ENCODE results near the gene PARD3B. TPM values are rescaled to one million over a fixed set of nuclear protein-coding genes. Genes with fewer than 3 reads are reported as not detected.

PARD3B gene
- total and polyA plus RNA-seq, 7 donors: 0.42 to 6.0 (median 4.8) TPM

- no peak for TF ChIP-seq CTCF (IDR thresholded peaks at IDR 0.05)
- intact Hi-C loops (cut with DNase I): no loop called here
- H3K4me1 ChIP-seq: no peaks in the 10 kb centered on the region
- 85 to 88% (median 87%) methylated on average over 9 of the region's 9 CpGs for WGBS, 3 donors
- DNase-seq (no peak), ATAC-seq (no peak)
- H3K27me3 ChIP-seq (ENCODE audit: insufficient read depth in 3 of 3, low read length in 2 of 3): no peaks in the 10 kb centered on the region
- no peak overlapping the region for H3K27ac ChIP-seq
- peaks cover 0 to 3% of the 10 kb centered on the region in 2 donors for H3K36me3 ChIP-seq (ENCODE audit: insufficient read depth in 1 of 2, low read depth in 1 of 2)
- no peak overlapping the region for H3K4me3 ChIP-seq
- H3K9me3 ChIP-seq: no peaks in the 10 kb centered on the region
These were observed 573.9 kb downstream of the PARD3B start for GRCh38 chr2:205119136-205119535.

GRCh38 chr2:205128726-205129125, 583.5 kb downstream of the PARD3B start:
- H3K27ac ChIP-seq: no peak overlapping the region
- H3K9me3 ChIP-seq: no peaks in the 10 kb centered on the region
- DNase-seq (no peak), ATAC-seq (no peak)
- no peak for TF ChIP-seq CTCF (IDR thresholded peaks at IDR 0.05)
- no peak overlapping the region for H3K4me3 ChIP-seq
- H3K4me1 ChIP-seq: no peaks in the 10 kb centered on the region
- H3K36me3 ChIP-seq (ENCODE audit: insufficient read depth in 1 of 2, low read depth in 1 of 2): peaks cover 0 to 8% of the 10 kb centered on the region in 2 donors
- H3K27me3 ChIP-seq (ENCODE audit: insufficient read depth in 3 of 3, low read length in 2 of 3): no peaks in the 10 kb centered on the region
- intact Hi-C loops (cut with DNase I): no loop called here

GRCh38 chr2:205129531-205129930, 584.3 kb downstream of the PARD3B start:
- no peaks in the 10 kb centered on the region for H3K27me3 ChIP-seq (ENCODE audit: insufficient read depth in 3 of 3, low read length in 2 of 3)
- no peak overlapping the region for H3K4me3 ChIP-seq
- H3K36me3 ChIP-seq (ENCODE audit: insufficient read depth in 1 of 2, low read depth in 1 of 2): peaks cover 0 to 8% of the 10 kb centered on the region in 2 donors
- intact Hi-C loops (cut with DNase I): no loop called here
- H3K27ac ChIP-seq: no peak overlapping the region
- H3K4me1 ChIP-seq: no peaks in the 10 kb centered on the region
- ATAC-seq: no peak
- H3K9me3 ChIP-seq: no peaks in the 10 kb centered on the region
- 71 to 83% (median 76%) methylated on average over 5 of the region's 5 CpGs for WGBS, 3 donors
- no peak for DNase-seq
- TF ChIP-seq CTCF (IDR thresholded peaks at IDR 0.05): no peak

- H3K4me3 ChIP-seq: no peak overlapping the region
- no peak for DNase-seq
- TF ChIP-seq CTCF (IDR thresholded peaks at IDR 0.05): no peak
- intact Hi-C loops (cut with DNase I): no loop called here
- H3K36me3 ChIP-seq (ENCODE audit: insufficient read depth in 1 of 2, low read depth in 1 of 2): peaks cover 0 to 8% of the 10 kb centered on the region in 2 donors
- H3K9me3 ChIP-seq: no peaks in the 10 kb centered on the region
- no peaks in the 10 kb centered on the region for H3K4me1 ChIP-seq
- no peaks in the 10 kb centered on the region for H3K27me3 ChIP-seq (ENCODE audit: insufficient read depth in 3 of 3, low read length in 2 of 3)
- no peak for ATAC-seq
- H3K27ac ChIP-seq: no peak overlapping the region
- WGBS, 3 donors: 84 to 90% (median 85%) methylated on average over 4 of the region's 4 CpGs
These were observed 585.0 kb downstream of the PARD3B start for GRCh38 chr2:205130111-205130829.

- Histone ChIP-seq H3K4me1 (no peaks in the 10 kb centered on the region), H3K36me3 (ENCODE audit: insufficient read depth in 1 of 2, low read depth in 1 of 2) (no peaks in the 10 kb centered on the region), H3K4me3 (no peak overlapping the region), H3K9me3 (no peaks in the 10 kb centered on the region), H3K27ac (no peak overlapping the region), H3K27me3 (ENCODE audit: insufficient read depth in 3 of 3, low read length in 2 of 3) (no peaks in the 10 kb centered on the region)
- WGBS, 3 donors: 56 to 67% (median 65%) methylated on average over 1 of the region's 1 CpG
- TF ChIP-seq CTCF (IDR thresholded peaks at IDR 0.05): no peak
- peak; percentile 17 to 47 for DNase-seq
- no peak for ATAC-seq
- intact Hi-C loops (cut with DNase I): no loop called here
These were observed 588.3 kb downstream of the PARD3B start for GRCh38 chr2:205133544-205133943.
